Measurements from ENCODE around the gene HDLBP. TPM values are rescaled to one million over a fixed set of nuclear protein-coding genes. Genes with fewer than 3 reads are reported as not detected.

The HDLBP gene
- total RNA-seq, 1 donor from 2014 or later: 420 TPM

GRCh38 chr2:241191081-241191480 is 124.4 kb downstream of the HDLBP start:
- intact Hi-C loops (cut with micrococcal nuclease): no loop called here
- no peak for ATAC-seq
- no peak for DNase-seq

GRCh38 chr2:241190291-241190981 is 125.0 kb downstream of the HDLBP start:
- DNase-seq (no peak), ATAC-seq (no peak)
- intact Hi-C loops (cut with micrococcal nuclease): no loop called here

GRCh38 chr2:241189856-241190201 is 125.6 kb downstream of the HDLBP start:
- DNase-seq (no peak), ATAC-seq (no peak)
- intact Hi-C loops (cut with micrococcal nuclease): no loop called here

- intact Hi-C loops (cut with micrococcal nuclease): no loop called here
- ATAC-seq: no peak
- DNase-seq: no peak
These were observed 126.2 kb downstream of the HDLBP start for GRCh38 chr2:241189093-241189855.

GRCh38 chr2:241188361-241189092 is 126.9 kb downstream of the HDLBP start, which contains the start of gene ANO7:
ANO7 (plus strand) TSS chr2:241188677; CDS start chr2:241190064, 1,387 bp downstream.
- no peak for ATAC-seq
- intact Hi-C loops (cut with micrococcal nuclease): no loop called here
- no peak for DNase-seq

GRCh38 chr2:241187918-241188234 is 127.6 kb downstream of the HDLBP start:
- intact Hi-C loops (cut with micrococcal nuclease): no loop called here
- DNase-seq (no peak), ATAC-seq (no peak)

- ATAC-seq: no peak
- intact Hi-C loops (cut with micrococcal nuclease): no loop called here
- DNase-seq: no peak
These were observed 128.2 kb downstream of the HDLBP start for GRCh38 chr2:241187101-241187917.

GRCh38 chr2:241185961-241186360 is 129.5 kb downstream of the HDLBP start:
- DNase-seq (no peak), ATAC-seq (no peak)
- intact Hi-C loops (cut with micrococcal nuclease): no loop called here

- ATAC-seq (no peak), DNase-seq (no peak)
- intact Hi-C loops (cut with micrococcal nuclease): no loop called here
These were observed 130.6 kb downstream of the HDLBP start for GRCh38 chr2:241184901-241185300.

GRCh38 chr2:241183221-241183620 is 132.3 kb downstream of the HDLBP start:
- intact Hi-C loops (cut with micrococcal nuclease): no loop called here
- ATAC-seq: no peak
- DNase-seq: no peak

- DNase-seq (no peak), ATAC-seq (no peak)
- intact Hi-C loops (cut with micrococcal nuclease): no loop called here
These were observed 132.8 kb downstream of the HDLBP start for GRCh38 chr2:241182531-241183133.

- ATAC-seq (no peak), DNase-seq (no peak)
- intact Hi-C loops (cut with micrococcal nuclease): no loop called here
These were observed 133.3 kb downstream of the HDLBP start for GRCh38 chr2:241182126-241182525.

GRCh38 chr2:241180495-241180894 is 135.0 kb downstream of the HDLBP start:
- ATAC-seq (no peak), DNase-seq (no peak)
- intact Hi-C loops (cut with micrococcal nuclease): no loop called here

- ATAC-seq: peak; percentile 32
- no peak for DNase-seq
These were observed 135.6 kb downstream of the HDLBP start for GRCh38 chr2:241179899-241180298.

GRCh38 chr2:241178961-241179360 is 136.5 kb downstream of the HDLBP start:
- no peak for ATAC-seq
- DNase-seq: no peak
- intact Hi-C loops (cut with micrococcal nuclease): no loop called here

More at GRCh38 chr2:241179899-241180298, 135.6 kb downstream of the HDLBP start:
- intact Hi-C loops (cut with micrococcal nuclease): no loop called here

GRCh38 chr2:241177526-241178334 is 137.7 kb downstream of the HDLBP start:
- intact Hi-C loops (cut with micrococcal nuclease): no loop called here
- no peak for ATAC-seq
- DNase-seq: no peak
